GM19438 (cell line): ENCODE data around the gene WSCD2.

Experiments used
- ATAC-seq: cut with Tn5 transposase; IDR thresholded peaks from one replicate; pipeline ENCODE4 v1.9.1; 2021; ENCODE audit warnings: low read depth; ENCODE audit not compliant: unreplicated experiment

Gene WSCD2

DNA sequence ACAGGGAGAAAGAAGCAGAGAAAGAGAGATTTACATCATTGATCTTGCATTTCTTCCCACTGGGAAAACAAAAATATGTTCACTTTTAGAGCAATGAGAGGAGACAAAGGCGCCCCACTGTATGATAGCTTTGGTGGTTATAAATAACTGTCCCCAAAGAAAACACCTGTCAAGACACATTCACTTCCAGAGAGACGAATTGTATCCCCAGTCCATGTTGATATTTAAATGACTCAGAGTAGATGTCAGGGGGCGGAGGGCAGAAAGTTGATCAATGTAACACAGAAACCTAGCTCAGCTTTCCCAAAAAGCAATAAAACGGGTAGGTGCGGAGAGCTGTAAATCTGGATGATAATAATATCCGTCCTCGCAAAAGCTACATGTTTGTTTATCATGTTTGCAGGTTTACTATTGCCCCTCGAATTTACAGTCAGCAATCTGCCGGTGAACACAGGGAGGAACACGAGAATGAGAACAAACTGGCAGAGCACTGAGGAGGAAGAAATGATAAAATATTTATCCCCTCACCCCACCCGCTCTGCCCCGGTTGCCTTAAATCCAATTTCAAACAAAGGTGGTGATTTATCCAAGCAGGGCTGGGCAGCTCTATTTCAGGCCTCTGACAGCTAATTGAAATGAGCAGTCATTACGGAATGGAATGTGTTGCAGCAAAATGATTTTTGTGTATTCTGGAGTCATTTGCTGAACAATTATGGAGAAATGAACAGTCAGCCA lies 125.6 kb downstream of the WSCD2 start:
- no peak for ATAC-seq

DNA sequence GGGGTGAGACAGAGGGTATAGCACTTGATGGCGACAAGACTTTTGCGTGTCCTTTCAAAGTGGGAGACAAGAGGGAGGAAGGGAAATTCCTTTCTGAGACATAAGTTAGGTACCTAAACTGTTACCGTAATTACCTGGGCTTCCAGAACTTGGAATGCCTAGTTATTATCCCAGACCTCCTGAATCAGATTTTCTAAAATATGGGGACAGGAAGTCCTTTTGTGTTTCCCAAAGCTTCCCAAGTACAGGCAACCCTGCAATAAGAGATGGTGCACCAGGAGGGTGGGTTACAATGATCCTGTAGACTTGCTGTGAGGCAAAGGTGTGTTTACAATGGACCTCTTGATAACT lies 126.1 kb downstream of the WSCD2 start:
- no peak for ATAC-seq

DNA sequence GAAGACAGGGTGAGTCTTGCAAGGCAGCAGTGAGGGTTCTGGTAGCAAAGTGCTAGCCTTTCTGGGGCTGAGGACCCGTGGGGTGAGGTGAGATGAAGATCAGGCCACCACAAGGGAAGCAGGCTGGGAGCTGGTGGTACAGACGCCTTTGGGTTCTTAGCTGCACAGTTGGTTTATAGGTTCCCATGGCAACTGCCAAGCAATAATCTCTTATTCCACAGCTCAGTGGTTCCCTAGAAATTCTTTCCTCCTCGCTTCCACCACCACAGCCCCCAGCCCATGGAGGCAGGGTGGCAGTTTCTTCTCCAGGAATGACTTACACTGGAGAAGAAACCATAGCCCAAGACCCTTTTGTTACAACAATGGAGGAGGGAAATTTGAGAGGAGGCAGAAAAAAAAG lies 127.9 kb downstream of the WSCD2 start:
- ATAC-seq, result no peak

- no peak for ATAC-seq
These were observed 128.6 kb downstream of the WSCD2 start for GRCh38 chr12:108257610-108258106.

DNA sequence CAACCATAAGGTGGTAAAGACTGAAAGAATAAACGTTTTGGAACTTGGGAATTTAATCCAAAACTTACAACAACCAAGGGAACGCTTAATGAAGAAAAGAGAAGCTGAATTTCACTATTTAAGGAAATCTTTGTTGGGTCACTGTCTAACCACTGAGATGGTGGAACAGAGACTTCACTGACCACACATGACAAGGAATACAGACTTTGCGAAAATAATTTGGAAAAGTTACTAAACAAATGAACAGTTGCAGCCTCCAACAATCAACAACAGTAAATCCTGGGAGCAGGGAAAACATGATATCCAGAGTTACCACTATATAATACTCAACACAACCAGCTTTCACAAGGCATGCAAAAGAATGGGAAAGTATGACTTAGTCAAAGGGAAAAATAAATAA lies 131.0 kb downstream of the WSCD2 start:
- ATAC-seq, result no peak

DNA sequence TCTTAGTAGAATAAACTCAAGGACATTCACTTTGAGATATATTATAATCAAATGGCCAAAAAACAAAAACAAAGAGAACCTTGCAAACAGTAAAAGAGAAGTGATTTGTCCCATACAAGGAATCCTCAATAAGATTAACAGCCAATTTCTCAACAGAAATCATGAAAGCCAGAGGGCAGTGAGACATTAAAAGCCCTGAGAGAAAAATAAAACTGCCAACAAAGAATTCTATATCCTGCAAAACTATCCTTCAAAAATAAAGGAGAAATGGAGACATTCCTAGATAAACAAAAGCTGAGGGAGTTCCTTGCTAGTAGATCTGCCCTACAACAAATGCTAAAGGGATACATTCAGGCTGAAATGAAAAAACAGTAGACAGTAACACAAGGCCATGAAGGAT lies 131.9 kb downstream of the WSCD2 start:
- no peak for ATAC-seq

DNA sequence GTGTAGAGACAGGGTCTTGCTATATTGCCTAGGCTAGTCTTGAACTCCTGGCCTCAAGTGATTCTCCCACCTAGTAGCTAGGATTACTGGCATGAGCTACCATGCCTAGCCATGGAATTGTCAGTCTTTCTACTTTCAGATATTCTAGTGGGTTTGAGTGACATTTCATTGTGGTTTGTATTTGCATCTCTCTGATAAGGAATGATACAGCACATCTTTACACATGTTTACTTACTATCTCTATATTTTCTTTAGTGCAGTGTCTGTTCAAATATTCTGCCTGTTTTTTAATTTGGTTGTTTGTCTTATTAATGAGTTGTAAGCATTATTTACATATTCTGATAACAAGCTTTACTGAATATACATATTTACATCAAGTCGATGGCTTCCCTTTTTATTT lies 136.4 kb downstream of the WSCD2 start:
- ATAC-seq, result no peak

- ATAC-seq, result no peak
These were observed 137.0 kb downstream of the WSCD2 start for GRCh38 chr12:108266131-108266530.

- no peak for ATAC-seq
These were observed 138.4 kb downstream of the WSCD2 start for GRCh38 chr12:108267450-108267849.

- no peak for ATAC-seq
These were observed 139.3 kb downstream of the WSCD2 start for GRCh38 chr12:108268397-108268796.

GRCh38 chr12:108269224-108269623 lies 140.1 kb downstream of the WSCD2 start:
- ATAC-seq, result no peak

GRCh38 chr12:108270035-108270848 lies 141.2 kb downstream of the WSCD2 start:
- no peak for ATAC-seq

GRCh38 chr12:108270849-108271143 lies 141.7 kb downstream of the WSCD2 start:
- no peak for ATAC-seq

DNA sequence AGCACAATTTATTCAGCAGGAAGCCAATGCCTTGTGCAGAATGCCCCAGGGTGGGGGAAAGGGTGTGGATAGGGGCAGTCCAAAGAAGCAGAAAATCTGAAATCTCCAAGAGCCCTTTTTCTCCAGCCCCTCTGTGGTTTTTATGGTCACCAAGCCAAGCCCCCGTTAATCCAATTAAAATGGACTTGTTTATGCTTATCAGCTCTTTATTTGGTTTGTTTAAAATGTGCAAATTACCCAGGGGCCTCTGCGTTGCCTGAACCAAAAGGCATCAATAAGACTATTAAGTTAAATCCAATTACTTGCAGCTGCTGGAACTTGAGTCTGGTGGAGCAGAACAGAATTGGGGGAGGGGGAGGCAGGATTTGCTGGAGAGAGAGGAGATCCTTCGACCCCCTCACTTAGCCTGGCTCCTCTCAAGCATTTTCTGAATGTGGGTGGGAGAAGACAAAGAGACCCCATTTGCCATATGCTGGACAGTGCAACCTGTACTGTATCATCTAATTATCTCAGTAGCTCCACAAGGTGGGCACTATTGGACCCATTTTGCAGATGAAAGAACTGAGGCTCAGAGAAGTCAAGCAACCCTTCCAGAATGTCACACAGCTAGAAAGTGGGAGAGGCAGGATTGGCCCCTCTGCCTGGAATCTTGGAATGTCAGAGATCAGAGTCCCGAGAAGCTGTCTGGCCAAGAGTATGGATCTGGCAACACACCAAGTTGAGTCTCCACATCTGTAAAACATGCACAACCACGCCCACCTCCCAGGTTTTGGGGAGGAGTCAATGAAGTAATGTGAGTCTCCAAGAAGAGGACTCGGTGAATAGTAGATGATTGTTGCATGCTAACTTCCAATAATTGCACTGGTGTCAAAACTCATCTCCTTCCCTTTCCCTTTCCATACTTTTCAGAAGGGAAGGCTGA lies 143.1 kb downstream of the WSCD2 start:
- ATAC-seq, result no peak

DNA sequence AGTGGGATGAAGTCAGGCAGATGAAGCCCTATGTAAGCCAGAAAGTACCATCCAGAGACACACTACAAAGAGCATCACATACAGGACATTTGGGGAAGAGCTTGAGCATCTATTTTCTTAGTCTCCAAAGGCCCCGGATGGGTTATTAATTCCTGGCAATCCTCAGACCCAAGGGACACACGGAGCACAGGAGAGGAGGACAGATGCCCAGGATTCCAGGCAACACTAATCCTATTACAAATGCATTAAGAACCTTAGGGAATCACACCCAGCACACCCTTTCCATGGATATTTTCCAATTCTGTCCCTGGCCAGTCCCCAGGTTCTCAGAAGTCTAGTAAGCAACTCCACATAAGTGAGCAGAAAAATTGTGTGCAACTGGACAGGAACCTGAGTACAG lies 144.1 kb downstream of the WSCD2 start:
- no peak for ATAC-seq

DNA sequence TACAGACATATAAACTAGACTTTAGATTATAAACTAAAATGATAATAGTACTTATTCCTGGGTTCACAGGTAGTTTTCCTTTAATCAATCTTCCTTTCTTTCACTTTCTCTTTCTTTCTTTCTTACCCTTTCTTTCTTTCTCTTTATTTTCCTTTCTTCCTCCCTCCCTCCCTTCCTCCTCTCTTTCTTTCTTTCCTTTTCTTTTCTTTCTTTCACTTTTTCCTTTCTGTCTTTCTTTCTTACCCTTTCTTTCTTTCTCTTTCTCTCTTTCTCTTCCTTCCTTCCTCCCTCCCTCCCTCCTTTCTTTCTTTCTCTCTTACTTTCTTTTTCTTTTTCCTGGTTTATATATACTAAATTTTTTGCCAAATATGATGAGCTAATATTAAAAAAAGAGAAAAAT lies 148.5 kb downstream of the WSCD2 start:
- ATAC-seq, result no peak

DNA sequence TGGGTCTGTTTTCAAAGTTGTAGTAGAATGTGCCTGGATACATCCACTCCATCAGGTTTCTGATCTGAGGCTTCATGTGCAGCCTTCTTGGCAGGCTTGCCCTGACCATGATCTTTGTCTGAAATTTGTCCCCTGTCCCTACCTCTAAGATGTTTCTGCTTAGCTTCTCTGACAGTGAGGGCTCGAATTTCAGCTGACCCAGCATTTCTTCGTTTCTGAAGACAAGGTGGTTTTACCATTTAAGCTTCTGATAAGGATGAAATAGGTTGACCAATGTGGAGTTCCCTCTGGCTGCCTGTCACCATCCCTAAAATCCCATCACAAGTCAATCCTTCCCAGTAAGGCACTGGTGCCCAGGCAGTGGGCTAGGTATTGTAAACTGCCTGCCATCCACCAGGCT lies 153.1 kb downstream of the WSCD2 start:
- ATAC-seq, result no peak

GRCh38 chr12:108282676-108283075 lies 153.6 kb downstream of the WSCD2 start:
- ATAC-seq, result no peak

DNA sequence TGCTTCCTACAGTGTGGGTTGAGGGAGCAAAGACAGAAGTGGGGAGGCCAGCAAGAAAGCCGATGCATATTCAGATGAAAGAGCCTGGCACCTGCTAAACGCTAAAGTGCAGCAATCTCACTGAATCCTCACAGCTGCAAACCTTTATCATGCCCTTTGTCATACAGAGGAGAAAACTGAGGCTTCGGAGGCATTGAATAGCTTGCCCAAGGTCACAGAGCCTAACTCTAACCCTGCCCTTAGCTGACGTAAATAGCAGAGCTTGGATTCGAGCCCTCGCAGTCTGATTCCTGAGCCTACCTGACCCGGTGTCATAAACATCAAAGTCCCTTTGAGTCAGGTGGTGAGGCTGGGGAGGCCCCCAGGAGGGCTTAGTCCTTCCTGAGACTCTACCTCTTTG lies 155.1 kb downstream of the WSCD2 start:
- ATAC-seq, result no peak

DNA sequence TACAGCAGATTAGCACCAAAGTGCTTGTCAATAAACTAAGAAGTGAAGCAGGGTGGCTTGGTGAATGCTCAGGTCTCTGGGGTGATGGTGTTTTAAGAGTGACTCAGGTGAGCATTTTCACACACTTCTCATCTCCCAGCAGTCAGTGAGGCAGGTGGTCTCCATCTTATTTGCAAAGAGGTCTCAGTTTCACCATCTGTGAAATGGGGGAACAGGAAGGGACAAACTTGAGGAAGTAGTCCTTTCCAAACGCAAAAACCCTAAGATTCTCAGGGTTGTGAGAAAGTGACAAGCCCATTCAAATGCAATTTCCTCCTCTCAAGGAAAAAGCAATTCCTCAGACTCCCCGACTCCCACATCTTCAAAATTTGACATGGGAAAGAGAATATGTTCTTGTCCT lies 155.9 kb downstream of the WSCD2 start:
- ATAC-seq, result no peak

- ATAC-seq, result no peak
These were observed 158.1 kb downstream of the WSCD2 start for GRCh38 chr12:108287227-108287626.
